Central memory CD4-positive, alpha-beta T cell (primary cell): ENCODE data around the gene PIGQ.

Source experiments
- DNase-seq: peaks from one replicate; pipeline ENCODE4 v3.0.0; 2022

The PIGQ gene

DNA sequence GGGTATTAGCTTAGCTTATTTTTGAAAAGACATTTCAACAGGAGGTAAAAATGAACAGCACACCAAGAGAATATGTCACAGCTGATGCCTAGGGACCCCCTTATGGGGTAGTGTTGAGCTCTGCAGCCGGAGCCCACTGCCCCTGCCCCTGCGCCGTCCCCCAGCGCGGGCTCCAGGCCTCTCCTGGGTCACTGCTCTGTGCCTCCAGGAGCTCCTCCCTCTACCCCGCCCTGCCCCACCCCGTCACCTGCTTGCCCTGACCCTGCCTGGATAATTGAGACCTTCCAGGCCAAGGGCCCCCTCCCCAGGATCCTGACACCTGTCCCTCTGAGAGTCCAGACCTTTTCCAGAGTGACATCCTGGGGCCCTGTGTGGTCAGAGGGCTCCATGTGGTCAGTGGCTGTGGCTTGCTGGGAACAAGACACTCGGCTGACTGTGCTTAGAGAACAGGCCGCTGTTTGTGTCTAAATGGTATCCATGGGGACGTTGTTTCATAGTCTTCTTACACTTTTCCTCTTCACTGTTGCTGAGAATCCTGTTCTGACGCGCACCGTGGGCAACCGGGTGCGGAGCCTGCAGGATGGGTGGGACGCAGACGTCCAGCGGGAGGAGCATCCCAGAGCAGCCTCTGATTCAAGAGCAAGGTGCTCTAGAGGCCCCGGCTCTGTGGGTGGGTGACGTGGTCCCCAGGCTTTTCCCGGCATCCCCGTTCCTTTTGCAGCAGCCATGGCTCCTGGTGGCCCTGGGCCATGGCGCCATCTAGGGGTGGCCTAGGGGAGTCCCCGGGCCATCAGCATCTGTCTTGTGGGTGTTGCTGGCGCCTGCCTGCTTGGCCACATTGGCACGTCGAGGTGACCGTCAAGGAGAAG, 41.0 kb downstream of the PIGQ start:
- DNase-seq: peak; percentile 34

GRCh38 chr16:615122-615521, 45.4 kb downstream of the PIGQ start:
- DNase-seq: no peak

GRCh38 chr16:616733-617586, 47.2 kb downstream of the PIGQ start:
- no peak for DNase-seq

DNA sequence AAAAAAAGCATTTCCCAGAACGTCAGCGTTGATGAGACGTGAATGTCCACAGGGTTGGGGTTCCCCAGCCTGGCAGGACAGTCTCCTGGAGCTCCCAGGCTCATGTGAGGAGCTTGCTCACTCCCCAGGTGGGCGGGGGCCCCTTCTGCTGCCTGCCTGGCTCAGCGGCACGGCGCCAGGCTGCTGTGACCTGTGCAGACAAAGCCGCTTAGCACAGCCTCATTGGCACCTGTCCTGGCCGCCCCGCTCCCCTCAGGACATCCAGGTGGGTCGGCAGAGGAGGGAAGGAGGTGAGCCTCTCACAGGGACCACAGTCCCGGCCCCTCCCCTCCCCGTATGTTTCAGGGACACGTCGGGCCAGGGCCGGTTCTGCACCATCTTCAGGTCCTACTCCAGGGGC, 48.1 kb downstream of the PIGQ start:
- DNase-seq: no peak

DNA sequence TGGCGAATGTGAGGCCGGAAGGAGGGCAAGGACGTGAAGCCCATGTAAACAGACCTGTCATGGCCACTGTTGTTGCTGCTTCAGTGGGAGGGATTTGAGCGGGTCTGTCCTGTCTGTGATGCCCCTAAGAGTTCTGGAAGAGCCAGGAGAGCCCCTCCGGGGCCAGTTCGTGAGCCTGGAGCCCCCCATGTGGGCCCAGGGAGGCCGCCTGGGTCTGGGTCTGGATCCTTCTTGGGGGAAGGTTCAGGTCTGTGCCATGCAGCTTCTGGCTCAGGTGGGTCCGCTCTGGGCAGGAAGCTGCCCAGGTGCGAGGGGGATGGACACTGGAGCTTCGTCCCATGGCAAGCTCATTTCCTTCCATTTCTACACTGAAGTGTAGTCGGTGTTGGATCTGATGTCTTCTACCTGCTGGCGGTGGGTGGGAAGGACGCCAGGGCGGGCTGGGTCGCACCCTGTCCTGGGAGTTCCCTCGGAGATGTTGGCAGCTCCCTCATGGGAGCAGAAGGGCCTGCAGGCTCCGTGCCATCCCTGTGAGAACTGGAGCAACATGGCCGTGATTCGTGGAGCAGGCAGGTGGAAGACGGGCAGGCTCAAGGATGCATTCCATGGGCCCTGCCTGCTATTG, 49.8 kb downstream of the PIGQ start:
- no peak for DNase-seq

DNA sequence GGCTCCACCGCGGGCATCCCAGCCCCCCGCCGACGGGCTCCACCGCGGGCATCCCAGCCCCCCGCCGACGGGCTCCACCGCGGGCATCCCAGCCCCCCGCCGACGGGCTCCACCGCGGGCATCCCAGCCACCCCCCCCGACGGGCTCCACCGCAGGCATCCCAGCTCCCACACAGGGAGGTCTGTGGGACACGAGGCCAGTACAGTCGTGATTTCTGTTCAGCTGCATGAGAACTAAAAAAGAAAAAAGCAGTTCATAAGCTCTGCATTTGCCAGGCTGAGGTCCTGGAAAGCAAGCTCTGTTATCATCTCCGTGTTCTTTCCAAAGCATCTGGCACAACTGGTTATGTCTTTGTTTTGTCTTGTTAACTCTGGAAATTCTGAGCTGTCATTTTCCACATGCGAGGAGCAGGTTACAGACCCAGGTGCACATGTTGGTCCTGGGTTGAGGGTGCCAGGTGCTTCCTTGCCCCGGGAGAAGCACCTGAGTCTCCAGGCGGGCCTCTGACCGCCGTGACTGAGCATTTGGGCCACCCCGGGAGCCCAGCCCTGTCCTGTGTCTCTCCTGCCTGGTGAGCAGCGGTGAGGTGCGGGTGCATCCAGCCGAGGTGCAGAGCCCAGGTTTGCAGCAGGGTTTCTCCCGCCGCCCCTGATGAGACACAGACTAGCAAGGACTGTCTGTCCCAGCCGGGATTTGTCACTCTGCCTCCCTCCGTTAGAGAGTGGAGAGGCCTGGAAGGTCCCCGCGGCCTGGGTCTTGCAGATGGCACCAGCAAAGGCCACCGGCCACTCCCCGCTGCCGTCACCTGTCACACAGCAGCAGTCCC, 51.1 kb downstream of the PIGQ start:
- DNase-seq: no peak

- DNase-seq: no peak
These were observed 51.8 kb downstream of the PIGQ start for GRCh38 chr16:621526-622105.

GRCh38 chr16:622920-623280, 53.1 kb downstream of the PIGQ start:
- no peak for DNase-seq

DNA sequence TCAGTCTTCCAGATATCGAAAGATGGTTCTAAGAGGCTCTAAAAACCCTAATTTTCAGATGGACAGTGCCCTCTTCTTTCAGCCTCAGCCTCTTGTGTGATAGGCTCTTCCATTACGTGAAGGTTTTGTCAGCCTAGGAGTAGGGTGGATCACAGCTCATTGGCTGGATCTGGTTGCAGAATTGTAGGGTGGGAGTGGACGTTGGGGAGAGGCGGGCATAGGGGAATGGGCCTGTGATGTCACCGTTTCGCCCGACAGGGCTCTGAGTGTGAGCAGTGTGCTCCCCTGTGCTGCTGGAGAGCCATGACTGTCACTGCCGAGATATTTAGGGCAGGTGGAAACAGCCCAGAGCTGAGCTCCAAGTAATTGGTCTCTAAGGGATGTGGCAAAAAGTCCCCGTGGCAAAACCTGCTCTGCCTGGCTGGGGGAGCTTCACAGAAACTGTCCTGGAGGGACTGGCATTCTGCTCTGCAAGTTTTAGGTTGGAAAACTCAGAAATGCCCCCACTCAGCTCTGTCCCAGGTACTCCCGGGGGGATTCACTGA, 54.8 kb downstream of the PIGQ start:
- DNase-seq: no peak

GRCh38 chr16:625117-625976, 55.6 kb downstream of the PIGQ start:
- no peak for DNase-seq

DNA sequence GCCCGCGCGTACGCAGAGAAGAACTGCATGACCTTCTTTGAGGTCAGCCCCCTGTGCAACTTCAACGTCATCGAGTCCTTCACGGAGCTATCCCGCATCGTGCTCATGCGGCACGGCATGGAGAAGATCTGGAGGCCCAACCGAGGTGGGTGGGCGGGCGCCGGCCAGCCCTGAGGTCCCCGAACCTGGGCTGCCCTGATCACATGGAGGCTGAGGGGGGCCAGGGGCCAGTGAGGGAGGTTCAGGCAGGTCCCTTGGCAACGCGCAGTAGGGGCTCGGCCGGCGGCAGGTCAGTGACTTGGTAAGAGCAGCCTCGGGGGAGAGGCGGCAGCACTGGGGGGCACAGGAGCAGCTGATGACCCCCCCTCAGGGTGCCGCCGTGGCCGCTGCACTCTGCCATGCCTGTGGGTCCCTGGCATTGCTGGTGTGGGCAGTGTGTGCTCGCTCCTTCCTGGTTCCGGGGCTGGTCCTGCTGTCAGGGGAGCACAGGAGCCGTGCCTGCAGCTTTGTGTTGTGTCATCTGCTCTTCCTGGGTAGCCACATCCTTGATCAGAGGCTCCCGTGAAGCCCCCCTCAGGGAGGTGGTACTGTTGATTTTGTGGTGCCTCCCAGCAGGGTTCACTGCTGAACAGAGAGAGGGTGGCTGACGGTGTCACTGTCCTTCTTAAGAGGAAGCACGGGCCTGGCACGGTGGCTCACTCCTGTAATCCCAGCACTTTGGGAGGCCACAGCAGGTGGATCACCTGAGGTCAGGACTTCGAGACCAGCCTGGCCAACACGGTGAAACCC, 56.4 kb downstream of the PIGQ start:
- no peak for DNase-seq

- no peak for DNase-seq
These were observed 57.2 kb downstream of the PIGQ start for GRCh38 chr16:626787-627453.

DNA sequence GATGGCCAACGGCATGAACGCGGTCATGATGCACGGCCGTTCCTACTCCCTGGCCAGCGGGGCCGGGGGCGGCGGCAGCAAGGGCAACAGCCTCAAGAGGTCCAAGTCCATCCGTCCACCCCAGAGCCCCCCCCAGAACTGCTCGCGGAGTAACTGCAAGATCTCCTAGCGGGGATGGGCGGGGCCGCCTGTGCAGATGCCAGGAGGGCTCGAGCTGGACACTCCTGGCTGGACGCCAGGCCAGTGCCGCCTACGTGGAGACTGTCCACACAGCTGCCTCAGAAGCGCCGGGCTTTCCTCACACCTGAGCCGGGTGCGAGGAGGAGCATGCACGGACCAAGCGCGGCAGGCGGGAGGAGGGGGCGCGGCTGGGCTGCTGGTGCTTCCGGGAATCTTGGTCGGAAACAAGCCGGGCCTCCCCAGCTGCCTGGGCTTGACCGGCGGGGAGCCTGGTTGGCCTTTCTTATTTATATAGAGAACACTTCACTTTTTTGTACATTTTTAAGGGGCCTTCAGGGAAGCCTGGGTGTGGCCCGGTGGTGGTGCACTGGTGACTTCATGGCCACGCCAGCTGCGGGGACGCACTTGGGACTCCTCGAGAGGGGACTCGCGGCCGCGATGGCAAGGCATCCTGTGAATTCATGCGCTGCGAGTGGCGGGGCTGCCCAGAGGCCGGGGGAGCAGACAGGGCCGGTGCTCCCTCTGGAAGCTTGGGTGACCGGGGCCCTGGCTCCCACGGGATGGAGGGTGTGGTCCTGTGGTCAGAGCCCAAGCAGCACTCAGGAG, 57.9 kb downstream of the PIGQ start:
- no peak for DNase-seq

DNA sequence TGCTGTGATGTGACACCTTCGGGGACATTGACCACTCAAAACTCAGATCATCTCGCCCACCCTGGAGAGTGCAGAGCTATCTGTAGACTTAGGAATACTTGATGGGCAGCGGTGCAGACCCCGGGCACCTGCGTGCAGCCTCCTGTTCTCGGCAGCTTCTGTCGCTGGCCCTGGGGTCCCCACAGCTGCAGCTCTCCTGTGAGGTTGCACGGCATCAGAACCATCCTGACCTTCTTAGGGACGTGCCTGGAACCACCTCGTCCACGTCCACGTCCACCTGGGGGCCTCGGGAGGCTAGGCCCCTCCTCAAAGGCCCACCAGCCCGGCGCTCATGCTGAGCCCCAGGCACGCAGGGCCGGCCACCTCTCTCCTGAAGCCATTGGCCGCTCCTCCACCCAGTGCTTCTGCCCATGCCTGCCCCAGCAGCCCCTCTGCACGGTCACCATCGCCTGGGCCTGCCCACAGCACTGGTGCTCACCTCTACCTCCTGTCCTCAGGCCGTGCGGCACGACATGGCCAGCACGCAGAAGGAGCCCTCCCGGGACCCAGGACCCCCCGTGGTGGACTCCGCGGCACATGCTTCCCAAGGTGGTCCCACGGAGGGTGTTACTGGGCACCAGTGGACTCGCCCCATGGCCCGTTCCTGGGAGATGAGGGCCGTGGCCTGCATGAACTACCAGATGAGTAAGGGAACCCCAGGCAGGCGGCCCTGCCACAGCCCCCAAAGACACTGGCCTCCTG, 58.7 kb downstream of the PIGQ start:
- DNase-seq: no peak

- DNase-seq: no peak
These were observed 59.5 kb downstream of the PIGQ start for GRCh38 chr16:629185-629832.

GRCh38 chr16:629833-630248, 60.1 kb downstream of the PIGQ start:
- no peak for DNase-seq

DNA sequence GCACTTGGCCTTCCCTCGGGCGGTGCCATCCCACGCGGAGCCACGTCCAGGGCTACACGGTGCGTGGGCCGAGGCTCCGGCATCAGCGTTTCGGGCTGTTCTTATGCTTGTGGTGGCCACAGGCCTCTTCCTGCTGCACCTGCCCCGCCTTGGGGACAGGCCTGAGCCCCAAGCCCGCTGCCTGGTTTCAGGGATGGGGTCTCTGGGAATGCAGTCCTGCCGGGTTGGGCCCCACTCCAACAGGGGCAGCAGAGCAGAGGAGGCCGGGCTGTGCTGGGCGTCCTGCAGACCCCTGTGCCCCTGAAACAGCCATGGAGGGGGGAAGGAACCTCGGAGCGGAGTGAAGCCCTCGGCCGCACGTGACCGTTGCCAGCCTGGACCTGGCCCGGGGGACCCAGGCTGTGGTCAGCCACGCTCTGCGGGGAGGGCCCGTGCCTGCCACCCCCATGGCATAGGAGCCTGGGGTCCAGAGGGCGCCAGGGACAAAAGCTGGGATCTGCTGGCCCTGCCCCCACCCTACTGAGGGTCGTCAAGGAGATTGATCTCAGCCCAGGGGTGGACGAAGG, 60.6 kb downstream of the PIGQ start:
- no peak for DNase-seq
